Glomerular visceral epithelial cell (primary cell): ENCODE results near the gene NPPC.
"Not testable (repeated sequence)": the region's sequence is repeated elsewhere in the genome, so short reads cannot be mapped to it uniquely, and the experiment has no call there.

Source experiments
- DNase-seq: peaks from one replicate; pipeline ENCODE4 v3.0.0-alpha.2; 2016; ENCODE audit errors: extremely low spot score

Gene NPPC, protein sequence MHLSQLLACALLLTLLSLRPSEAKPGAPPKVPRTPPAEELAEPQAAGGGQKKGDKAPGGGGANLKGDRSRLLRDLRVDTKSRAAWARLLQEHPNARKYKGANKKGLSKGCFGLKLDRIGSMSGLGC

GRCh38 chr2:231926180-231926741 lies at the start of gene NPPC:
TSS of gene NPPC (minus strand) at chr2:231926396. CDS start at chr2:231926249, 147 bp downstream.
- peak; percentile 81 for DNase-seq

DNA sequence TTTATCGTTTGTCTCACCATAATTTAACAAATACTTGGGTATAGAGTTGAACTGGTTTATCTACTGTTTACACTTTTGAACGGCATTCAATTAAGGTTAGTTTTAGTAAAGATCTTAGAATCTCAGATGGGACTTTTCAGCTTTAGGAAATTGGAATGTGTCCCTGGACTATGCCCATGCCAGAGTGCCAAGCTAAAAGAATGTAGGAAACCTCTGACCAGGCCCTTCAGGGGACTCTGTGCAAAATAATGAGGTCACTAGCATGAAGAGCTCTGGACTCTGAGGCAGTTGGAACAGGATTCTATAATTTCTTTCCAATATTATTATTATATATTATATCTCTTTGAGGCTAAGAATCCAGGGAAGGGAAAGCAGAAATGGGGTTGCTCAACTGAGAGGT lies 48.8 kb upstream of the NPPC start:
- no peak for DNase-seq

DNA sequence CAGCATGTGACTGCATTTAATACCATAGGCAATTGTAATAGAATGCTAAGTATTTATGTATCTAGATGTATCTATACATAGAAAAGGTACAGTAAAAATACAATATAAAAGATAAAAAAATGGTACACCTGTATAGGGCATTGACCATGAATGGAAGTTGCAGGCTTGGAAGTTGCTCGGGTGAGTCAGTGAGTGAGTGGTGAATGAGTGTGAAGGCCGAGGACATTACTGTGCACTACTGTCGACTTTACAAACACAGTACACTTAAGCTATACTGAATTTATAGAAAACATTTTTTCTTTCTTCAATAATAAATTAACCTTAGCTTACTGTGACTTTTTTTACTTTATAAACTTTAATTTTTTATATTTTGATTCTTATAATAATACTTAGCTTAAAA lies 44.3 kb upstream of the NPPC start:
- no peak for DNase-seq

DNA sequence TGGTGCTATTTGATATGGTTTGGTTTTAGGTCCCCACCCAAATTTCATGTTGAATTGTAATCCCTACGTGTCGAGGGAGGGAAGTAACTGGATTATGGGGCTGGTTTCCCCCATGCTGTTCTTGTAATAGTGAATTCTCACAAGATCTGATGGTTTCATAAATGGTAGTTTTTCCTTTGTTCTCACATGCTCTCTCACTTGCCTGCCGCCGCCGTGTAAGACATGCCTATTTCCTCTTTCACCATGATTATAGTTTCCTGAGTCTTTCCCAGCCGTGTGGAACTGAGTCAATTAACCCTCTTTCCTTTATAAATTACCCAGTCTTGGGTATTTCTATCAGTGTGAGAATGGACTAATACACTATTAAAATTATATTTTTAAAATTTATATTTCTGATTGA lies 42.6 kb upstream of the NPPC start:
- DNase-seq = no peak

- DNase-seq = no peak
Observed at GRCh38 chr2:231966886-231967285, 40.7 kb upstream of the NPPC start.

GRCh38 chr2:231965102-231965501 lies 38.9 kb upstream of the NPPC start:
- no peak for DNase-seq

DNA sequence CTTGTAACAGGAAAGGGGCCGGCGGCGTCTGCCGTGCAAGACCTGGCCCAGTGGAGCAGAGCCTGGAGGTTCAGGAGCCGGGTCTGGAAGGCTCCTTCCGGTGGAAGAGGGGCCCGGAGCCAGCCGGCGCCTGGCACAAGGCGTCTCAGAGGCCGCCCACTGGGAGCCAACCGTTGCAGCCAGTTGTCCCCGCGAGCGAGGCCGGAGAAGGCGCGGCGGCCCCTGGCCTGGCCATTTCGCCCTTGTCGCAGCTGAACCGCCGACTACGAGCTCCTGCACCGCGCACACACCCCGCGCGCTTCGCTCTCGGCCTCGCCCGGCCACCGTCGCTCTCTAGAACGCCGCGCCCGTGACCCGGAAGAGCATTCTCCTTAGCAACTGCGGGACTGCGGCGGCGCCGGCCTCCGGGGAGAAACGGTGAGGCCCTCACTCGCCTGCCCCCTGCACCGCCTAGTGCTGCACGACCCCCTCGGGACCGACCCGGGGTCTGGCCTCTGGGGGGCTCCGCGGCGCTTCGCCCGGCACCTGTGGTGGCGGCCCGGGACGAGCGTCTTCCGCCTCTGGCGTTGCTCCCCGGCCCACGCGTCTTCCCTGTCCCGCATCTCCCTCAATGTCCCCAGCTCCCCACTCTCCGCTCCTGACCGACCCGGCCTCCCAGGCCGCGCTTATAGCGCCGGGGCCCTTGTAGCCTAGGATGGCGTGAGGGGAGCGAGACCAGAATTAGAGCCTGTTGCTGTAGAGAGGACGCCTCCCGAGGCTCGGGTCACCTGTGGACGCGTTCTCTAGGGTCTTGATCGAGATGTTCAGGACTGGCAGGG lies 35.4 kb upstream of the NPPC start, which contains the start of gene DIS3L2:
Gene DIS3L2, plus strand, starts transcription at position 365 of the 818 bp plus-strand sequence. CDS start 53,215 bp downstream, outside the sequence.
- peak; percentile 79 for DNase-seq

DNA sequence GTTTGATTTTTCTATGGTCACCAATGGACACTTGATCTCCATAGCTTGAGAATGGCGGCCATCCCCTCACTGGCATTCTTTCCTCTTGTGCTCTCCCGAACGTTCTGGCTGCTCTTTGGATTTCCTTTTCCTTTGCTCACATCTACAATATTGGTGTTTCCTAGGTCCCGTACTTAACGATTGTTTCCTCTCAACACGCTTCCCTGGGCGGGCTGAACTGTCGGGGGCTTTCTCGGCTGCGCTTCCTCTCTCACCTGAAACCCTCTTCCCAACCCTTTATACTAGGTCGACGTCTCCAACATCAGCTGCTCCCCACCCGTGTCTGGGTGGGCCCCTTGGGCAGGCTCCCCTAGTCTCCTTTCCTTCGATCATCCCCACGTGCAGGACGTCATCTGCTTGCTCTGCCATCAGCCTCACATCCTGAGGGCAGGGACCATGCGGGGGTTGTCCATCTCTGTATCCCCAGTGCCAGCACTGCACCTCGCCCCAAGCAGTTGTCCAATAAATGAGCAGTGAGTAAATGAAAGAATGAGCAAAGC lies 34.7 kb upstream of the NPPC start:
- DNase-seq = no peak

DNA sequence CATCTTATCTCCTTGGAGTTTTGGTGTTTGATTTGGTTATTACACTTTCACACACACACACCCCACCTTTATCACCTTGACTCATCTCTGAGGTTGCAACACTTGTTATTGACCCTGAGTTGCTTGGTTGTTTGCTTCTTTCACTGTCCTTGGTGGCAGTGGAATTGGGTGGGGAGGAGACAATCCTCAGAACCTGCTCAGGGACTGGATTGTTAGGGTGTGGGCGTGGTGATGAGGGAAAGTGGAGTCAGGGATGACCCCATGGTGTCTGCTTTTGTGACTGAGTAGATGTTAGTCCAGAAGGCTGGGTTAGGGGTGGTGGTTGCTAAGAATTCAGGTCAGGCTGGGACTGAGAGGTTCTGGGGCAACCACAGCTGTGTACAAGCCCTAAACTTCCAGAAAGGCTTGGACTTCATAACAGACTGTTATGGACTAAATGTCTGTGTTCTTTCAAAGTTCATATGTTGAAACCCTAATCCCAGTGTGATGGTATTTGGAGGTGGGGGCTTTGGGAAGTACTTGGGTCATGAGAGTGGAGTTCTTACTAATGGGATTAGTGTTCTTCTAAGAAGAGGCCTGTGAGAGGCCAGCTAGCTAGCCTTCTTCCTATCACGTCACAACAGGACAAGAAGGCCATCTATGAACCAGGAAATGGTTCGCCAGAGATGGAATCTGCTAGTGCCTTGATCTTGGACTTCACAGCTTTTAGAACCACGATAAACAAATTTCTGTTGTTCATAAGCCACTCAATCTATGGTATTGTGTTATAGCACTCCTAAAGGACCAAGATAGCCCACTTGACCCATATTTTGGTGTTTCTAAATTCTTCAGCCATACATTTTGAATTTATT lies 31.9 kb upstream of the NPPC start:
- no peak for DNase-seq

DNA sequence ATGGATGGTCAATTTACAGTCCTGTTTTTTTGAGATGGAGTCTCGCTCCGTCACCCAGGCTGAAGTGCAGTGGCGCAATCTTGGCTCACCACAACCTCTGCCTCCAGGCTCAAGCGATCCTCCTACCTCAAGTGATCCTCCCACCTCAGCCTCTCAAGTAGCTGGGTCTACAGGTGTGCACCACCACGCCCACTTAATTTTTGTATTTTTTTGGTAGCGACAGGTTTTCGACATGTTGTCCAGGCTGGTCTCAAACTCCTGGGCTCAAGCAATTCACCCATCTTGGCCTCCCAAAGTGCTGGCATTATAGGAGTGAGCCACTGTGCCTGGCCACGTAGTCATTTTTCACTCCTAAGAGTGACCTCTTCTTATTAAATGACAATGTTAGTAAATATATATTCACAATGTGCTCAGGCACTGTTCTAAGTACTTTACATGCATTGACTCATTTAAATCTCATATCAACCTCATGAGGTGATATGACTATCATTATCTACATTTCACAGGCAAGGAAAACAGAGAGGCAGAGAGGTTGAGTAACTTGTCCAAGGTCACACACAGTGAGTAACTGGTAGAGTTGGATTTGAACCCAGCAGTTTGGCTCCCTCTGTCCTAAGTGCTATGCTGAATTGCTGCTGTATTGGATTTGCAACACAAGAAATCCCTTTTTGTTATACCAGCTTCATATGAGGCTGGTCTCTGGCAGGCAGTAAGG lies 29.7 kb upstream of the NPPC start:
- no peak for DNase-seq

- no peak for DNase-seq
Observed at GRCh38 chr2:231951452-231952035, 25.3 kb upstream of the NPPC start.

DNA sequence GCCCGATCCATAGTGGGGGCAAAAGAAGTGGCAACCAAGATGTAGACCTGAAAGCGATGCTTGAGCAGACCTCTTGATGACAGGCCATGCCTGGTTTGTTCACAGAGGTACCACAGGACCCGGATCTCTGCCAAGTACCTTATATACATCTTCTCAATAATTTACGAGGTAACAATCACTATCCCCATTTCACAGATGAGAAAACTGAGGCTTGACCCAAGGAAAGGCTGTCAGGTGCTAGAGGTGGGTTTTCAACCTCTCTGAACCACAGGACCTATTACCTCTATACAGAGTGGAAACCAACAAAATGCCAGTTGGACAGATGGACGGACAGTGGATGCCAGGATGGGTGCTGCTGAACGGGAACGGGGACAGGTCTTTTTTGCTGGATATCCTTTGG lies 21.5 kb upstream of the NPPC start:
- no peak for DNase-seq

- DNase-seq = not testable (repeated sequence)
Observed at GRCh38 chr2:231947112-231947511, 20.9 kb upstream of the NPPC start.

DNA sequence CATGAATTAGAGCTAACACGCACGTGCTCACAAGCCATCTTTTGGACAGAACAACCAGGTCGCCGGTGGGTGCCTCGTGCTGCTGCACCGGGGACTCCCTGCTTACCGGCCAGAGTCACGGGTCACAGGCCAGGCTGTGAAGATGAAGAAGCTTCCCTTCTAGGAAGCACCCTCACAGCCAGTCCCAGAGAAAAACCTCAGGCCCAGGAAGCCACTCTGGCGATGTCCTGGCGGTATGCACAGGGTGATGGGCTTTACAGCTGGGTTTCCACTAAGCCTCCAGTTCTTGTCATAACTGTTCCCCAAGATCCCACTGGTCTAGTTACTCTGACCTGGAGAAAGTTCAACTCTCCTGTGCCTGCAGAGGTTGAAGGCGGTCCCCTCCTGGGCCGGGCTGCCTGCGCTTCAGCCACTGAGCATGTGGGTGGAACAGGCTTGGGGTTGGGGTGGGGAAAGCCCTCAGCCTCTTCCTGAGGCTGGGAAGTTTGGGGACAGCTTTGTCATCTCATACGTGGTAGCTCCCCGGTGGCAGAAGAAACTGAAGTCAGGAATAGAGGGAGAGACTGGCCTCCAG lies 20.1 kb upstream of the NPPC start:
- no peak for DNase-seq

- DNase-seq = no peak
Observed at GRCh38 chr2:231942180-231942579, 16.0 kb upstream of the NPPC start.

DNA sequence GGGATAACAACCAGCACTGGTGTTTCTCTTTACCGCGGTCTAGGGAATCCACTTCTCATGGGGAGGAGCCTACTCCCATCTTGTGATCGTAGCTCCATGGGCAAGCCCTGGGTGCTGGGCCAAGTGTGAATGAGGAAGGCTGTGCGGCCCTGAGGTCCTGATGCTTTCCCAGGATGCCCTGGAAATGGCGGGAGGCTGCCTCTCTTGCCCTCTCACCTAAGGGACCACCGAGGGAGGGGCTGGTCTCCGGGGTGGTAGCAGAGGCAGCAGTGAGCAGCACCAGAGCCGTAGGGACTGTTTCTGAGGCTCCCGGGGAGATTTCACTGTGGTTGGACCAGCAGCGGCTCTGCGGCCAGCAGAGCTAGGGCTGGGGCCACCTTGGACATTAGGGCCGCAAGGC lies 15.5 kb upstream of the NPPC start:
- DNase-seq = no peak

- DNase-seq = no peak
Observed at GRCh38 chr2:231940795-231941194, 14.6 kb upstream of the NPPC start.

DNA sequence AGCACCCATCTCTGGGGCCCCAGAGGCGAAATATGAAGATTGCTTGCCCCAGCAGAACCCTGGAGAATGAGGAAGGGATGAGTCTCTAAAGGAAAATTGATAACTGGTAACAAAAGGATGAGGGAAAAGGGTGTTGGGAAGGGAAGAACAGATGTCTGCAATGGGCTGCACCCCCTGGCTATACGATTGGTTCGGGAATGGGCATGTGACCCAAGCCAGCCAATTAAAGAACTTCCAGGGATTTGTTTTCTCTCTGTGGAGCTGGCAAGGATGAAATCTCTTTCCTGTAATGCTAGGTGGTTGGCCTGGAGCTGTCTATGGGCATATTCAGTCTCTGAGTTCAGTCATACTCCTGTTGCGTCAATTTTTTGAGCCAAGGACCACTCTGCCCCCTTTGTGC lies 12.8 kb upstream of the NPPC start:
- no peak for DNase-seq

DNA sequence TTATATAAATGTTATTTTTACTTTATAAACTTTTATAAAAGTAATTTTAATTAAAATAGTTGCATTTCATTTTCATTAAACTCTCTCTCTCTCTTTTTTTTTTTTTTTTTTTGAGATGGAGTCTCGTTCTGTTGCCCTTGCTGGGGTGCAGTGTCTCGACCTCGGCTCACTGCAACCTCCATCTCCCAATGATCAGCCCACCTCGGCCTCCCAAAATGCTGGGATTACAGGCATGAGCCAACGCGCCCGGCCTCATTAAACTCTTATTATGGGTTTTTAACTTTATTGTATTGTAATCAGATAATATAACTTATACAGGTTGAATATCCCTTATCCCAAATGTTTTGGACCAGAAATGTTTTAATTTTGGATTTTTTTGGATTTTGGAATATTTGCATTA lies 10.9 kb upstream of the NPPC start:
- no peak for DNase-seq

- DNase-seq = peak; percentile 77
Observed at GRCh38 chr2:231936491-231936890, 10.3 kb upstream of the NPPC start.

- no peak for DNase-seq
Observed at GRCh38 chr2:231935815-231936214, 9.6 kb upstream of the NPPC start.
